OCI-LY3 (cell line): Measurements from ENCODE around the gene CTBP2.

ENCODE experiments used
- CTCF ChIP-seq: fragments of 200-600, 300-600 bp; sonication (generic); IDR thresholded peaks from 2 replicates; pipeline ENCODE4 v1.5.1; 2014; ENCODE audit warnings: antibody characterized with exemption, low read length, low read depth
- EZH2phosphoT487 ChIP-seq: fragments of 200-600 bp; shearing (Covaris generic); IDR thresholded peaks from 2 replicates; pipeline ENCODE4 v1.6.1; 2018; ENCODE audit warnings: antibody characterized with exemption, mixed run types, low read depth

- TF ChIP-seq CTCF (no peak), EZH2phosphoT487 (no peak)
Observed at GRCh38 chr10:125162120-125162931, 2.0 kb upstream of the CTBP2 start.
